HCT116 (cell line): ENCODE results near the gene ECEL1. TPM values are rescaled to one million over a fixed set of nuclear protein-coding genes. Genes with fewer than 3 reads are reported as not detected.

Experiments
- ATAC-seq: fragments of 200-7000 bp; cut with Tn5 transposase; 2 replicates; pipeline ENCODE4 v1.9.1; 2020; ENCODE audit warnings: mild to moderate bottlenecking, moderate library complexity
- BruUV-seq: library from RNA; stranded (reverse); fragments of 400-500 nt; replicated peaks from 2 replicates; lab custom pipeline; 2021; lab: Mats Ljungman, UMichigan
- CTCF ChIA-PET: fragments of 300-600 bp; sonication (Branson Sonifier 250); formaldehyde crosslinking; loops from one replicate; lab custom pipeline; 2021; ENCODE audit warnings: antibody characterized with exemption; lab: Charles Lee
- POLR2A ChIA-PET: fragments of 300-600, 350-600 bp; sonication (Branson Sonifier 250); formaldehyde crosslinking; loops from one replicate; lab custom pipeline; 2021; ENCODE audit warnings: antibody characterized with exemption; lab: Charles Lee
- RAD21 ChIA-PET, 2 experiments: fragments of 300-600 bp; sonication (Branson Sonifier 250); formaldehyde crosslinking; loops; one replicate each; lab custom pipeline; 2023; ENCODE audit warnings: low total read pairs in 2 of 2; ENCODE audit not compliant: uncharacterized antibody in 2 of 2, unreplicated experiment in 2 of 2, low non-redundant PET in 1 of 2; lab: Charles Lee
- DNase-seq: peaks from one replicate; pipeline ENCODE4 v3.0.0-alpha.2; 2010; ENCODE audit warnings: low read depth, low spot score
- H2AFZ ChIP-seq: fragments of 200-600 bp; shearing (Covaris generic), sonication (generic); 2 replicates; pipeline ENCODE4 v1.6.1; 2017; ENCODE audit warnings: low read depth, mixed run types, mixed read lengths, antibody characterized with exemption, low read length; ENCODE audit not compliant: poor library complexity, severe bottlenecking
- H3K27ac ChIP-seq: 2 replicates; pipeline ENCODE4 v1.5.1; 2012; ENCODE audit warnings: low read depth, low read length
- H3K27me3 ChIP-seq: fragments of 200-600 bp; sonication (generic); 2 replicates; pipeline ENCODE4 v1.6.1; 2016; ENCODE audit warnings: mixed run types, low read length, mixed read lengths; ENCODE audit not compliant: insufficient read depth
- H3K36me3 ChIP-seq, 2 experiments: fragments of 200-500 bp in 1 of 2; fragments of 200-600 bp in 1 of 2; sonication (Bioruptor generic) in 1 of 2; sonication (generic) in 1 of 2; 2 replicates each; pipeline versions ENCODE4 v1.5.1 to v1.6.1; 2014 to 2016; ENCODE audit warnings: low read length in 2 of 2, inconsistent platforms in 1 of 2, mixed read lengths in 1 of 2, mixed run types in 1 of 2; ENCODE audit not compliant: insufficient read depth in 2 of 2, control insufficient read depth in 1 of 2
- H3K4me1 ChIP-seq, 2 experiments: fragments of 200-600 bp in 1 of 2; sonication (generic) in 1 of 2; 2 replicates each; pipeline versions ENCODE4 v1.5.1 to v1.6.1; 2012 to 2017; ENCODE audit warnings: low read length in 2 of 2, inconsistent platforms in 1 of 2, mild to moderate bottlenecking in 1 of 2, mixed read lengths in 1 of 2, mixed run types in 1 of 2, moderate library complexity in 1 of 2; ENCODE audit not compliant: insufficient read depth in 2 of 2, control insufficient read depth in 1 of 2
- H3K4me2 ChIP-seq: fragments of 200-600 bp; sonication (generic); 2 replicates; pipeline ENCODE4 v1.6.1; 2017; ENCODE audit warnings: mixed run types, low read length, mixed read lengths
- H3K4me3 ChIP-seq, 2 experiments: fragments of 200-600 bp in 1 of 2; sonication (generic) in 1 of 2; replicated peaks in 1 of 2; 2 replicates each; pipeline ENCODE4 v1.5.1; 2011 to 2016; ENCODE audit warnings: low read length in 2 of 2, control low read depth in 1 of 2, low read depth in 1 of 2, mild to moderate bottlenecking in 1 of 2, mixed read lengths in 1 of 2, mixed run types in 1 of 2
- H3K79me2 ChIP-seq: fragments of 200-600 bp; sonication (generic); 2 replicates; pipeline ENCODE4 v1.6.1; 2017; ENCODE audit warnings: mild to moderate bottlenecking, mixed run types, low read length, moderate library complexity, mixed read lengths; ENCODE audit not compliant: insufficient read depth
- H3K9ac ChIP-seq: fragments of 200-600 bp; sonication (generic); 2 replicates; pipeline ENCODE4 v1.6.1; 2016; ENCODE audit warnings: low read length, mixed read lengths
- H3K9me2 ChIP-seq: fragments of 200-600 bp; sonication (generic), shearing (Covaris generic); 2 replicates; pipeline ENCODE4 v1.6.1; 2017; ENCODE audit warnings: mixed run types, mild to moderate bottlenecking, moderate library complexity; ENCODE audit not compliant: insufficient read depth
- H3K9me3 ChIP-seq, 2 experiments: fragments of 200-500 bp in 1 of 2; fragments of 200-600 bp in 1 of 2; sonication (Bioruptor generic) in 1 of 2; sonication (generic) in 1 of 2; 2 replicates each; pipeline ENCODE4 v1.6.1; 2014 to 2017; ENCODE audit warnings: low read length in 2 of 2, mixed read lengths in 2 of 2, inconsistent platforms in 1 of 2, low read depth in 1 of 2, mild to moderate bottlenecking in 1 of 2, mixed run types in 1 of 2, moderate library complexity in 1 of 2; ENCODE audit not compliant: control insufficient read depth in 1 of 2, insufficient read depth in 1 of 2
- H4K20me1 ChIP-seq: fragments of 200-600 bp; sonication (generic), shearing (Covaris generic); 2 replicates; pipeline ENCODE4 v1.6.1; 2017; ENCODE audit warnings: mixed run types, mild to moderate bottlenecking, moderate library complexity; ENCODE audit not compliant: insufficient read depth
- ATF3 ChIP-seq: IDR thresholded peaks from 2 replicates; pipeline ENCODE4 v1.6.1; 2012
- CEBPB ChIP-seq: IDR thresholded peaks from 2 replicates; pipeline ENCODE4 v1.6.1; 2012; ENCODE audit warnings: low read depth
- POLR2A ChIP-seq: IDR thresholded peaks from 2 replicates; pipeline ENCODE4 v1.7.0; 2011; ENCODE audit warnings: borderline replicate concordance; ENCODE audit not compliant: insufficient read depth, insufficient read length; ENCODE audit errors: extremely low read depth
- REST ChIP-seq: IDR thresholded peaks from 2 replicates; pipeline ENCODE4 v1.6.1; 2012; ENCODE audit warnings: low read depth
- intact Hi-C: fragments of 100-400 bp; cut with micrococcal nuclease; formaldehyde crosslinking; loops from 2 replicates; pipeline ENCODE4 v1.10.0; 2022
- total RNA-seq: library from RNA; stranded (reverse); gene quantifications from one replicate; pipeline ENCODE4 v1.2.1, GENCODE V29; 2021; ENCODE audit not compliant: unreplicated experiment

The ECEL1 gene
- total RNA-seq, 1 experiment from 2014 or later, result not detected

- CTCF ChIA-PET, result interaction anchor here (1.0 kb wide), 1 partner anchor 73 kb away, joined by 3 read pairs; no protein-coding TSS in a partner anchor
- Histone ChIP-seq H3K9ac (no peak within 1 kb of the TSS), H4K20me1 (no peaks in the 10 kb centered on the region), H3K27me3 (no peaks in the 10 kb centered on the region), H3K4me2 (no peak within 1 kb of the TSS), H3K4me3 (no peak within 1 kb of the TSS), H3K4me1 (peaks cover 0 to 6% of the 10 kb centered on the region in 2 experiments; a peak in 1 of 4 replicates), H3K36me3 (no peaks in the 10 kb centered on the region), H3K27ac (no peak within 1 kb of the TSS), H3K9me2 (no peaks in the 10 kb centered on the region), H3K79me2 (no peaks in the 10 kb centered on the region), H3K9me3 (no peaks in the 10 kb centered on the region), H2AFZ (no peak within 1 kb of the TSS)
- no TSS peak for BruUV-seq
- intact Hi-C loops, result loop anchor here (10.0 kb wide), 1 partner anchor 175 kb away; no protein-coding TSS in a partner anchor
- RAD21 ChIA-PET, result interaction anchor here in 1 of 2 experiments (1.1 kb wide), 1 partner anchor 73 kb away, joined by 3 read pairs; no protein-coding TSS in a partner anchor
- TF ChIP-seq POLR2A (no peak), CEBPB (no peak), ATF3 (no peak), REST (no peak)
- DNase-seq, result no peak
- POLR2A ChIA-PET, result no interaction called here
- no peak for ATAC-seq
Observed at GRCh38 chr2:232519581-232520438, 32.2 kb upstream of the ECEL1 start, which contains the start of gene PRSS56. TSS of gene PRSS56 (plus strand) at chr2:232520388. CDS start at chr2:232520599, 211 bp downstream.
